NCI-H1092 treated with DMSO at 0.1 percent for 48 hours (cell line): Measurements from ENCODE around the gene SIRT6.
"Not testable (repeated sequence)": the region's sequence is repeated elsewhere in the genome, so short reads cannot be mapped to it uniquely, and the experiment has no call there.

Experiments used
- DNase-seq: peaks from one replicate; lab custom pipeline; 2025; lab: John Stamatoyannopoulos, UW

SIRT6 gene

GRCh38 chr19:4174213-4174894, 8.0 kb downstream of the SIRT6 start:
- DNase-seq, result no peak

GRCh38 chr19:4173479-4174212, 8.7 kb downstream of the SIRT6 start:
- DNase-seq, result no peak

- DNase-seq, result no peak
Observed at GRCh38 chr19:4172861-4173473, 9.4 kb downstream of the SIRT6 start.

GRCh38 chr19:4171676-4172075, 10.7 kb downstream of the SIRT6 start:
- DNase-seq, result no peak

- DNase-seq, result no peak
Observed at GRCh38 chr19:4164262-4164661, 18.1 kb downstream of the SIRT6 start.

- DNase-seq, result no peak
Observed at GRCh38 chr19:4161415-4162077, 20.8 kb downstream of the SIRT6 start.

- not testable (repeated sequence) for DNase-seq
Observed at GRCh38 chr19:4157971-4158370, 24.4 kb downstream of the SIRT6 start.

- no peak for DNase-seq
Observed at GRCh38 chr19:4157164-4157563, 25.2 kb downstream of the SIRT6 start.

- DNase-seq, result no peak
Observed at GRCh38 chr19:4154571-4155312, 27.6 kb downstream of the SIRT6 start.

GRCh38 chr19:4152241-4152998, 29.9 kb downstream of the SIRT6 start:
- DNase-seq, result no peak

GRCh38 chr19:4151623-4152022, 30.7 kb downstream of the SIRT6 start:
- DNase-seq, result no peak

- peak; percentile 5 for DNase-seq
Observed at GRCh38 chr19:4149518-4150288, 32.7 kb downstream of the SIRT6 start.

- DNase-seq, result no peak
Observed at GRCh38 chr19:4144666-4145249, 37.6 kb downstream of the SIRT6 start.

- DNase-seq, result not testable (repeated sequence)
Observed at GRCh38 chr19:4142916-4143315, 39.4 kb downstream of the SIRT6 start.

- peak; percentile 65 for DNase-seq
Observed at GRCh38 chr19:4140237-4140711, 42.1 kb downstream of the SIRT6 start.

GRCh38 chr19:4139614-4140236, 42.6 kb downstream of the SIRT6 start:
- DNase-seq, result peak; percentile 55

- DNase-seq, result no peak
Observed at GRCh38 chr19:4138445-4138844, 43.9 kb downstream of the SIRT6 start.

GRCh38 chr19:4136680-4137088, 45.7 kb downstream of the SIRT6 start:
- no peak for DNase-seq

- DNase-seq, result not testable (repeated sequence)
Observed at GRCh38 chr19:4135386-4135785, 47.0 kb downstream of the SIRT6 start.
